ENCODE results near the gene PPP3CA.

DNA sequence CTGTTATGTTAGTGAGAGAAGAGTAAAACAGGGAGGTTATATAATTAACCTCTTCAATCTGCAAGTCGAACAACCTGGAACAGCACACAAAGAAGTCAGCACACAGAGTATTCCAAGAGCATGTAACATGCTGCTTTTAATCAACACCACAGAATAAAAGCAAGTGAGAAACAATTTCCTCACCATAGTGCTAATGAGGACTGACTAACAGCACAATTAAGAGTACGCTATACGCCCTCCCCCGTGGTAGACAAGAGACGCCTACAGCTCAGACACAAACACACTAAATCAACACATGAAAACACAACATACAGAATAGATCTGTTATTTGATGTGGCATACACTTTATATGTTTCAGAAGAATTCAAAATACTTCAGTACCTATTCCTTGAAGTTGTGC lies 103.0 kb downstream of the PPP3CA start:
- TF ChIP-seq, protein P1, sequence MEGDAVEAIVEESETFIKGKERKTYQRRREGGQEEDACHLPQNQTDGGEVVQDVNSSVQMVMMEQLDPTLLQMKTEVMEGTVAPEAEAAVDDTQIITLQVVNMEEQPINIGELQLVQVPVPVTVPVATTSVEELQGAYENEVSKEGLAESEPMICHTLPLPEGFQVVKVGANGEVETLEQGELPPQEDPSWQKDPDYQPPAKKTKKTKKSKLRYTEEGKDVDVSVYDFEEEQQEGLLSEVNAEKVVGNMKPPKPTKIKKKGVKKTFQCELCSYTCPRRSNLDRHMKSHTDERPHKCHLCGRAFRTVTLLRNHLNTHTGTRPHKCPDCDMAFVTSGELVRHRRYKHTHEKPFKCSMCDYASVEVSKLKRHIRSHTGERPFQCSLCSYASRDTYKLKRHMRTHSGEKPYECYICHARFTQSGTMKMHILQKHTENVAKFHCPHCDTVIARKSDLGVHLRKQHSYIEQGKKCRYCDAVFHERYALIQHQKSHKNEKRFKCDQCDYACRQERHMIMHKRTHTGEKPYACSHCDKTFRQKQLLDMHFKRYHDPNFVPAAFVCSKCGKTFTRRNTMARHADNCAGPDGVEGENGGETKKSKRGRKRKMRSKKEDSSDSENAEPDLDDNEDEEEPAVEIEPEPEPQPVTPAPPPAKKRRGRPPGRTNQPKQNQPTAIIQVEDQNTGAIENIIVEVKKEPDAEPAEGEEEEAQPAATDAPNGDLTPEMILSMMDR (conservative IDR thresholded peaks at IDR 0.05) = no peak
- TF ChIP-seq EZH2 (IDR thresholded peaks at IDR 0.05; ENCODE audit: low read depth) = no peak
